Measurements from ENCODE around the gene ZCCHC2. TPM values are rescaled to one million over a fixed set of nuclear protein-coding genes. Genes with fewer than 3 reads are reported as not detected.

The ZCCHC2 gene
- total and polyA plus RNA-seq, 9 of the 15 experiments (the other 6 are each of a cell fraction or from before 2014, with no cell fraction given) = 1.0 to 9.2 (median 6.0) TPM

DNA sequence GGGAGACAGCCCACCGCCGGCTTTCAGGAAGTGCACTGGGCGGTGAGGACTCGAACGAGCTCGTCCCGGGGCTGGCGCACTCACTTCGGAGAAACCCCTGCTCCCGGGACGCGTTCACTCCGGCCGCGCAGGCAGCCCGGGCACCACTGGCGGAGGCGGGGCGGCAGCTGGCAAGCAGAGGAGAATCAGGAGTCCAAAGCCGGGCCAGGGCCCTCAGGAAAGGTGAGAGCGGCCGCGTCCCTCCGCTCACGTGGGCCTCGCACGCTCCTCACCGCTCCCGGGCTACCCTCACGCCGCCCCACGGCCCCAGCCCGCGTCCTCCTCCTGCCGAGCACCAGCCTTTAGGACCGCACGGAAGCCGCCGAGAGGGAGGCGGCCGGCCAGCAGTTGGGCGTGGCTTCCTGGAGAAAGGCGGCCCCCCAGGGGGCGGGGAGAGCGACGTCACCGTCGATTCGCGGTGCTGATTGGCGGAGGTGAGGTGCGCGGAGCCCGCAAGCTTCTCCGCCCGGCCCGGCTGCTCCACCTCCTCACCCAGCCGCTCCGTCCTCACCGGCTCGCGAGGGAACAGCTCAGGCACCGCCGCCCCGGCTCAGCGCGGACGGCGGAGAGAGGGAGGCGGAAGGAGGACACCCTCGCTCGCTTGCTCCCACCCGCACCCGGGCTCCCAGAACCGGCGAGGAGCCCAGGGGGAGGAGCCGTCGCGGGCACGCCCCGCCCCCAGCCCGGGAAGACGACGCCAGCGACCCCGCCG is at the start of gene ZCCHC2 (continued):
- TF ChIP-seq, protein P1, sequence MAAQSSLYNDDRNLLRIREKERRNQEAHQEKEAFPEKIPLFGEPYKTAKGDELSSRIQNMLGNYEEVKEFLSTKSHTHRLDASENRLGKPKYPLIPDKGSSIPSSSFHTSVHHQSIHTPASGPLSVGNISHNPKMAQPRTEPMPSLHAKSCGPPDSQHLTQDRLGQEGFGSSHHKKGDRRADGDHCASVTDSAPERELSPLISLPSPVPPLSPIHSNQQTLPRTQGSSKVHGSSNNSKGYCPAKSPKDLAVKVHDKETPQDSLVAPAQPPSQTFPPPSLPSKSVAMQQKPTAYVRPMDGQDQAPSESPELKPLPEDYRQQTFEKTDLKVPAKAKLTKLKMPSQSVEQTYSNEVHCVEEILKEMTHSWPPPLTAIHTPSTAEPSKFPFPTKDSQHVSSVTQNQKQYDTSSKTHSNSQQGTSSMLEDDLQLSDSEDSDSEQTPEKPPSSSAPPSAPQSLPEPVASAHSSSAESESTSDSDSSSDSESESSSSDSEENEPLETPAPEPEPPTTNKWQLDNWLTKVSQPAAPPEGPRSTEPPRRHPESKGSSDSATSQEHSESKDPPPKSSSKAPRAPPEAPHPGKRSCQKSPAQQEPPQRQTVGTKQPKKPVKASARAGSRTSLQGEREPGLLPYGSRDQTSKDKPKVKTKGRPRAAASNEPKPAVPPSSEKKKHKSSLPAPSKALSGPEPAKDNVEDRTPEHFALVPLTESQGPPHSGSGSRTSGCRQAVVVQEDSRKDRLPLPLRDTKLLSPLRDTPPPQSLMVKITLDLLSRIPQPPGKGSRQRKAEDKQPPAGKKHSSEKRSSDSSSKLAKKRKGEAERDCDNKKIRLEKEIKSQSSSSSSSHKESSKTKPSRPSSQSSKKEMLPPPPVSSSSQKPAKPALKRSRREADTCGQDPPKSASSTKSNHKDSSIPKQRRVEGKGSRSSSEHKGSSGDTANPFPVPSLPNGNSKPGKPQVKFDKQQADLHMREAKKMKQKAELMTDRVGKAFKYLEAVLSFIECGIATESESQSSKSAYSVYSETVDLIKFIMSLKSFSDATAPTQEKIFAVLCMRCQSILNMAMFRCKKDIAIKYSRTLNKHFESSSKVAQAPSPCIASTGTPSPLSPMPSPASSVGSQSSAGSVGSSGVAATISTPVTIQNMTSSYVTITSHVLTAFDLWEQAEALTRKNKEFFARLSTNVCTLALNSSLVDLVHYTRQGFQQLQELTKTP (IDR thresholded peaks at IDR 0.05; ENCODE audit: low read depth in 1 of 2, partially characterized antibody in 2 of 2) = no peak
- no peak for TF ChIP-seq ZNF146 (CRISPR knock-in tag; IDR thresholded peaks at IDR 0.05; ENCODE audit: unreplicated experiment)
- TF ChIP-seq BRCA1 (IDR thresholded peaks at IDR 0.05) = no peak
- TF ChIP-seq BRCA1 (CRISPR knock-in tag; IDR thresholded peaks at IDR 0.05) = no peak
- peak; percentile 89 for TF ChIP-seq TFAP4 (CRISPR knock-in tag; IDR thresholded peaks at IDR 0.05; ENCODE audit: borderline replicate concordance)
- no peak for TF ChIP-seq LARP7 (IDR thresholded peaks at IDR 0.05)
- TF ChIP-seq MYBL2 (IDR thresholded peaks at IDR 0.05; ENCODE audit: low read depth) = no peak
- no peak for TF ChIP-seq MYBL2 (CRISPR knock-in tag; IDR thresholded peaks at IDR 0.05; ENCODE audit: borderline replicate concordance)
- no peak for TF ChIP-seq FOXK1 (CRISPR knock-in tag; IDR thresholded peaks at IDR 0.05; ENCODE audit: borderline replicate concordance)
- no peak for TF ChIP-seq XRCC4 (IDR thresholded peaks at IDR 0.05; ENCODE audit: extremely low read depth, insufficient read depth, insufficient read length)
- 0 out of 2 replicates have a peak, but pooled peaks have one; percentile 5 for TF ChIP-seq CBFA2T3 (IDR thresholded peaks at IDR 0.05)
- no peak for TF ChIP-seq ZNF174 (CRISPR knock-in tag; IDR thresholded peaks at IDR 0.05)
- peak; percentile 73; the same call in 1 of the 2 replicates for TF ChIP-seq MTA3 (IDR thresholded peaks at IDR 0.05; ENCODE audit: borderline replicate concordance)
- TF ChIP-seq HDAC2 (IDR thresholded peaks at IDR 0.05) = 0 out of 2 replicates have a peak, but pooled peaks have one; percentile 48
- TF ChIP-seq, protein P2, sequence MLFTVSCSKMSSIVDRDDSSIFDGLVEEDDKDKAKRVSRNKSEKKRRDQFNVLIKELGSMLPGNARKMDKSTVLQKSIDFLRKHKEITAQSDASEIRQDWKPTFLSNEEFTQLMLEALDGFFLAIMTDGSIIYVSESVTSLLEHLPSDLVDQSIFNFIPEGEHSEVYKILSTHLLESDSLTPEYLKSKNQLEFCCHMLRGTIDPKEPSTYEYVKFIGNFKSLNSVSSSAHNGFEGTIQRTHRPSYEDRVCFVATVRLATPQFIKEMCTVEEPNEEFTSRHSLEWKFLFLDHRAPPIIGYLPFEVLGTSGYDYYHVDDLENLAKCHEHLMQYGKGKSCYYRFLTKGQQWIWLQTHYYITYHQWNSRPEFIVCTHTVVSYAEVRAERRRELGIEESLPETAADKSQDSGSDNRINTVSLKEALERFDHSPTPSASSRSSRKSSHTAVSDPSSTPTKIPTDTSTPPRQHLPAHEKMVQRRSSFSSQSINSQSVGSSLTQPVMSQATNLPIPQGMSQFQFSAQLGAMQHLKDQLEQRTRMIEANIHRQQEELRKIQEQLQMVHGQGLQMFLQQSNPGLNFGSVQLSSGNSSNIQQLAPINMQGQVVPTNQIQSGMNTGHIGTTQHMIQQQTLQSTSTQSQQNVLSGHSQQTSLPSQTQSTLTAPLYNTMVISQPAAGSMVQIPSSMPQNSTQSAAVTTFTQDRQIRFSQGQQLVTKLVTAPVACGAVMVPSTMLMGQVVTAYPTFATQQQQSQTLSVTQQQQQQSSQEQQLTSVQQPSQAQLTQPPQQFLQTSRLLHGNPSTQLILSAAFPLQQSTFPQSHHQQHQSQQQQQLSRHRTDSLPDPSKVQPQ (CRISPR knock-in tag; IDR thresholded peaks at IDR 0.05; ENCODE audit: borderline replicate concordance) = no peak
- no peak for TF ChIP-seq TRIM28 (IDR thresholded peaks at IDR 0.05)
- TF ChIP-seq ZNF778 (CRISPR knock-in tag; IDR thresholded peaks at IDR 0.05) = no peak
- peak in 2 of 3 experiments; percentile 15 to 37 for TF ChIP-seq YY1 (IDR thresholded peaks at IDR 0.05; ENCODE audit: borderline replicate concordance in 1 of 3, control insufficient read depth in 1 of 3, extremely low read depth in 1 of 3, insufficient read depth in 3 of 3, insufficient read length in 1 of 3, insufficient replicate concordance in 2 of 3, low read depth in 1 of 3, low read length in 2 of 3)
- no peak for TF ChIP-seq DIDO1 (tag; IDR thresholded peaks at IDR 0.05; ENCODE audit: low read depth)

Measured in K562 (cell line).